ENCODE data around the gene TIMP1. TPM values are rescaled to one million over a fixed set of nuclear protein-coding genes. Genes with fewer than 3 reads are reported as not detected.

Gene TIMP1
- polyA plus RNA-seq, 1 donor from 2014 or later = 2.0 TPM

GRCh38 chrX:47632666-47633065 is 50.4 kb downstream of the TIMP1 start:
- Histone ChIP-seq H4K20me1 (ENCODE audit: insufficient read depth) (no peaks in the 10 kb centered on the region), H3K79me2 (replicated peaks; ENCODE audit: insufficient read depth, low read length) (no peaks in the 10 kb centered on the region), H3K27me3 (ENCODE audit: insufficient read depth, low read depth, low read length) (no peaks in the 10 kb centered on the region), H3K27ac (ENCODE audit: low read length) (no peak overlapping the region), H2AFZ (ENCODE audit: low read depth, low read length) (no peak overlapping the region), H3K36me3 (ENCODE audit: insufficient read depth, low read length) (no peaks in the 10 kb centered on the region), H3K9ac (ENCODE audit: low read length) (no peak overlapping the region), H3K9me2 (ENCODE audit: insufficient read depth, low read length) (no peaks in the 10 kb centered on the region), H3K4me3 (ENCODE audit: low read length) (no peak overlapping the region), H3F3A (ENCODE audit: insufficient read depth, low read length, poor library complexity, severe bottlenecking) (no peaks in the 10 kb centered on the region), H3K9me3 (ENCODE audit: low read length) (no peaks in the 10 kb centered on the region), H3K4me2 (ENCODE audit: low read length) (no peak overlapping the region)
- TF ChIP-seq TAF1 (IDR thresholded peaks at IDR 0.05; ENCODE audit: low read depth) (no peak), SMC3 (conservative IDR thresholded peaks at IDR 0.05; ENCODE audit: poor library complexity) (no peak), EP300 (conservative IDR thresholded peaks at IDR 0.05; ENCODE audit: poor library complexity, severe bottlenecking) (no peak), MXI1 (conservative IDR thresholded peaks at IDR 0.05; ENCODE audit: poor library complexity, severe bottlenecking) (no peak)
- TF ChIP-seq, protein P1, sequence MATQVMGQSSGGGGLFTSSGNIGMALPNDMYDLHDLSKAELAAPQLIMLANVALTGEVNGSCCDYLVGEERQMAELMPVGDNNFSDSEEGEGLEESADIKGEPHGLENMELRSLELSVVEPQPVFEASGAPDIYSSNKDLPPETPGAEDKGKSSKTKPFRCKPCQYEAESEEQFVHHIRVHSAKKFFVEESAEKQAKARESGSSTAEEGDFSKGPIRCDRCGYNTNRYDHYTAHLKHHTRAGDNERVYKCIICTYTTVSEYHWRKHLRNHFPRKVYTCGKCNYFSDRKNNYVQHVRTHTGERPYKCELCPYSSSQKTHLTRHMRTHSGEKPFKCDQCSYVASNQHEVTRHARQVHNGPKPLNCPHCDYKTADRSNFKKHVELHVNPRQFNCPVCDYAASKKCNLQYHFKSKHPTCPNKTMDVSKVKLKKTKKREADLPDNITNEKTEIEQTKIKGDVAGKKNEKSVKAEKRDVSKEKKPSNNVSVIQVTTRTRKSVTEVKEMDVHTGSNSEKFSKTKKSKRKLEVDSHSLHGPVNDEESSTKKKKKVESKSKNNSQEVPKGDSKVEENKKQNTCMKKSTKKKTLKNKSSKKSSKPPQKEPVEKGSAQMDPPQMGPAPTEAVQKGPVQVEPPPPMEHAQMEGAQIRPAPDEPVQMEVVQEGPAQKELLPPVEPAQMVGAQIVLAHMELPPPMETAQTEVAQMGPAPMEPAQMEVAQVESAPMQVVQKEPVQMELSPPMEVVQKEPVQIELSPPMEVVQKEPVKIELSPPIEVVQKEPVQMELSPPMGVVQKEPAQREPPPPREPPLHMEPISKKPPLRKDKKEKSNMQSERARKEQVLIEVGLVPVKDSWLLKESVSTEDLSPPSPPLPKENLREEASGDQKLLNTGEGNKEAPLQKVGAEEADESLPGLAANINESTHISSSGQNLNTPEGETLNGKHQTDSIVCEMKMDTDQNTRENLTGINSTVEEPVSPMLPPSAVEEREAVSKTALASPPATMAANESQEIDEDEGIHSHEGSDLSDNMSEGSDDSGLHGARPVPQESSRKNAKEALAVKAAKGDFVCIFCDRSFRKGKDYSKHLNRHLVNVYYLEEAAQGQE (IDR thresholded peaks at IDR 0.05; ENCODE audit: borderline replicate concordance) = no peak

- Histone ChIP-seq H2AFZ (ENCODE audit: low read depth, low read length) (no peak overlapping the region), H3K9me2 (ENCODE audit: insufficient read depth, low read length) (no peaks in the 10 kb centered on the region), H3K4me3 (ENCODE audit: low read length) (no peak overlapping the region), H3K4me2 (ENCODE audit: low read length) (no peak overlapping the region), H3F3A (ENCODE audit: insufficient read depth, low read length, poor library complexity, severe bottlenecking) (no peaks in the 10 kb centered on the region), H3K9ac (ENCODE audit: low read length) (no peak overlapping the region), H4K20me1 (ENCODE audit: insufficient read depth) (no peaks in the 10 kb centered on the region), H3K9me3 (ENCODE audit: low read length) (no peaks in the 10 kb centered on the region), H3K27me3 (ENCODE audit: insufficient read depth, low read depth, low read length) (no peaks in the 10 kb centered on the region), H3K36me3 (ENCODE audit: insufficient read depth, low read length) (no peaks in the 10 kb centered on the region), H3K79me2 (replicated peaks; ENCODE audit: insufficient read depth, low read length) (no peaks in the 10 kb centered on the region), H3K27ac (ENCODE audit: low read length) (no peak overlapping the region)
- no peak for TF ChIP-seq RAD21 (conservative IDR thresholded peaks at IDR 0.05)
These were observed 51.7 kb downstream of the TIMP1 start for GRCh38 chrX:47633689-47634590.

DNA sequence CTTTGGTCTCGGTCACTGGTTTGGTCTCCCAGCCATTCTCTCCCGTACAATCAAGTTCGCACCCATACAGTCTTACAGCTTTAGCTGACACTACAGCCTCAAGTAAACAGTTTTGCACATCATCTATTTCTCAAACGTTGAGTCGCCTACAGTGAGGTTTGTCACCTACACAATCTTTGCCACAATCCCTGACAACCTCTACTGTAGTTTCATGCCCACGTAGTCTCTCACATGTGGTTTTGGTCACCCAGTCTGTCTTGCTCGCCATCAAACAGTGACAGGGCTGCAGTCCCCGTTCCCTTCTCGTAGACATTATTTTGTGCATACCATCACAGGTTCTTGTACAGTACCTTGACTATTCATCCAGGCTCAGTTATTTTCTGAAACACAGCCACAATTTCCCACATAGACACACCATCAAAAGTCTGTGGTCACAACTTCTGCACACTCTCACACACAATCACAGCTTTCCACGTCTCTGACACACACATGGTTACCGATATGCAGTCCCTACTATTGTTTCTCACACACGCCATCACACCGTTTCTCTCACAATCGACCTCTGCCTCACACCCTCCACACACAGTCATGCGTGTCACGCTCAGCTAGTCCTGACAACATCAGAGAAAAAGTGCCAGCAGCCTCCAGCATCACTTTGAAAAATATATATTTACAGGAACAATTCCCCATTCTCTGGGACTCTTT is 52.8 kb downstream of the TIMP1 start:
- no peaks in the 10 kb centered on the region for H3K79me2 ChIP-seq (replicated peaks; ENCODE audit: insufficient read depth, low read length)
- H2AFZ ChIP-seq (ENCODE audit: low read depth, low read length) = no peak overlapping the region
- H3K9ac ChIP-seq (ENCODE audit: low read length) = no peak overlapping the region
- H3K27me3 ChIP-seq (ENCODE audit: insufficient read depth, low read depth, low read length) = no peaks in the 10 kb centered on the region
- no peak overlapping the region for H3K4me3 ChIP-seq (ENCODE audit: low read length)
- TF ChIP-seq RAD21 (conservative IDR thresholded peaks at IDR 0.05) = no peak
- TF ChIP-seq EZH2 (IDR thresholded peaks at IDR 0.05; ENCODE audit: borderline replicate concordance, insufficient read depth, low read length, poor library complexity, severe bottlenecking) = no peak
- TF ChIP-seq TAF1 (IDR thresholded peaks at IDR 0.05; ENCODE audit: low read depth) = no peak
- TF ChIP-seq, protein P1 (IDR thresholded peaks at IDR 0.05; ENCODE audit: borderline replicate concordance) = no peak
- TF ChIP-seq CTCF (IDR thresholded peaks at IDR 0.05; ENCODE audit: poor library complexity, severe bottlenecking) = no peak
- no peak for TF ChIP-seq EP300 (conservative IDR thresholded peaks at IDR 0.05; ENCODE audit: poor library complexity, severe bottlenecking)
- no peak for TF ChIP-seq MXI1 (conservative IDR thresholded peaks at IDR 0.05; ENCODE audit: poor library complexity, severe bottlenecking)
- TF ChIP-seq POLR2AphosphoS5 (IDR thresholded peaks at IDR 0.05) = no peak
- TF ChIP-seq SMC3 (conservative IDR thresholded peaks at IDR 0.05; ENCODE audit: poor library complexity) = no peak
- no peaks in the 10 kb centered on the region for H3K36me3 ChIP-seq (ENCODE audit: insufficient read depth, low read length)
- no peaks in the 10 kb centered on the region for H3F3A ChIP-seq (ENCODE audit: insufficient read depth, low read length, poor library complexity, severe bottlenecking)
- no peaks in the 10 kb centered on the region for H3K9me2 ChIP-seq (ENCODE audit: insufficient read depth, low read length)
- no peak overlapping the region for H3K27ac ChIP-seq (ENCODE audit: low read length)
- H3K4me2 ChIP-seq (ENCODE audit: low read length) = no peak overlapping the region
- H4K20me1 ChIP-seq (ENCODE audit: insufficient read depth) = no peaks in the 10 kb centered on the region
- H3K9me3 ChIP-seq (ENCODE audit: low read length) = no peaks in the 10 kb centered on the region
